Uterus (tissue), 2 donors: ENCODE data around the gene B4GAT1.

Experiments used
- CTCF ChIP-seq, 4 experiments: fragments of 200-600 bp in 2 of 4; fragments of 450-650 bp in 2 of 4; sonication (generic) in 2 of 4; IDR thresholded peaks; one replicate each; pipeline ENCODE4 v1.5.1; 2016 to 2019; ENCODE audit warnings: antibody characterized with exemption in 4 of 4, mild to moderate bottlenecking in 2 of 4, moderate library complexity in 1 of 4
- POLR2A ChIP-seq, 2 donors: fragments of 450-650 bp; IDR thresholded peaks; one replicate each; pipeline ENCODE4 v1.6.1; 2016; ENCODE audit warnings: antibody characterized with exemption in 2 of 2, mild to moderate bottlenecking in 1 of 2, moderate library complexity in 1 of 2

- TF ChIP-seq CTCF (IDR thresholded peaks at IDR 0.05): no peak
- no peak for TF ChIP-seq POLR2A (IDR thresholded peaks at IDR 0.05)
These were observed 14.8 kb downstream of the B4GAT1 start for GRCh38 chr11:66332371-66333219.
